HG02571 (cell line): Measurements from ENCODE around the gene CRACR2A.

Source experiments
- ATAC-seq: cut with Tn5 transposase; IDR thresholded peaks from one replicate; pipeline ENCODE4 v1.9.1; 2021; ENCODE audit warnings: mild to moderate bottlenecking, moderate library complexity; ENCODE audit not compliant: unreplicated experiment

The CRACR2A gene

GRCh38 chr12:3574986-3575385 lies 177.9 kb downstream of the CRACR2A start:
- ATAC-seq = no peak

GRCh38 chr12:3572560-3572959 lies 180.3 kb downstream of the CRACR2A start:
- no peak for ATAC-seq

- ATAC-seq = no peak
Observed at GRCh38 chr12:3571724-3572123, 181.2 kb downstream of the CRACR2A start.

- ATAC-seq = no peak
Observed at GRCh38 chr12:3571323-3571722, 181.6 kb downstream of the CRACR2A start.

- ATAC-seq = no peak
Observed at GRCh38 chr12:3568695-3569094, 184.2 kb downstream of the CRACR2A start.

- ATAC-seq = no peak
Observed at GRCh38 chr12:3565985-3566384, 186.9 kb downstream of the CRACR2A start.
